ENCODE measurements around the gene KDM4B. TPM values are rescaled to one million over a fixed set of nuclear protein-coding genes. Genes with fewer than 3 reads are reported as not detected.

The KDM4B gene
- total RNA-seq, 1 experiment from 2014 or later, result 43.7 TPM

GRCh38 chr19:5128251-5128935 is 159.5 kb downstream of the KDM4B start:
- Histone ChIP-seq H3K27ac (ENCODE audit: insufficient read length, low read depth, low read length) (no peak overlapping the region), H2BK120ac (ENCODE audit: low read depth, low read length, poor library complexity, severe bottlenecking) (no peak overlapping the region), H3K79me1 (ENCODE audit: insufficient read depth, low read depth, low read length, poor library complexity, severe bottlenecking) (no peaks in the 10 kb centered on the region), H4K91ac (ENCODE audit: insufficient read length, low read depth, low read length) (no peak overlapping the region), H2BK12ac (ENCODE audit: insufficient read length, low read depth, low read length) (no peak overlapping the region), H2AFZ (ENCODE audit: low read length) (no peak overlapping the region), H4K5ac (ENCODE audit: insufficient read length, low read depth, low read length) (no peak overlapping the region), H2BK5ac (ENCODE audit: insufficient read length, low read length) (no peak overlapping the region), H3K14ac (ENCODE audit: insufficient read depth, low read length) (no peak overlapping the region; the same call in 1 of the 2 replicates), H4K20me1 (ENCODE audit: control insufficient read depth, insufficient read depth, insufficient read length) (no peaks in the 10 kb centered on the region), H3K9me3 (ENCODE audit: control insufficient read depth, low read depth, low read length) (no peaks in the 10 kb centered on the region), H3K18ac (ENCODE audit: insufficient read length, low read depth, low read length) (no peak overlapping the region), H3K9ac (ENCODE audit: extremely low read depth, insufficient read length, low read length) (no peak overlapping the region), H3K27me3 (ENCODE audit: insufficient read depth, low read length) (no peaks in the 10 kb centered on the region), H3K79me2 (ENCODE audit: insufficient read depth, low read length) (no peaks in the 10 kb centered on the region), H2BK20ac (ENCODE audit: low read depth, low read length, poor library complexity, severe bottlenecking) (no peak overlapping the region), H3K23ac (ENCODE audit: insufficient read length, low read depth, low read length) (no peak overlapping the region), H4K8ac (replicated peaks; ENCODE audit: insufficient read length, low read depth, low read length) (no peak overlapping the region), H2BK15ac (ENCODE audit: low read depth, low read length) (no peak overlapping the region), H3K23me2 (ENCODE audit: insufficient read length, low read depth, low read length, poor library complexity, severe bottlenecking) (no peaks in the 10 kb centered on the region), H2AK5ac (ENCODE audit: insufficient read length, low read length) (no peak overlapping the region), H3K4ac (ENCODE audit: low read depth, low read length) (no peak overlapping the region), H3K56ac (ENCODE audit: insufficient read length, low read depth, low read length) (no peak overlapping the region), H3K4me2 (ENCODE audit: insufficient read depth, insufficient read length, low read length) (no peak overlapping the region), H3T11ph (ENCODE audit: low read length) (no peak overlapping the region), H3K4me1 (ENCODE audit: insufficient read depth, low read length) (peaks cover 2% of the 10 kb centered on the region; the same call in 1 of the 2 replicates)
- no peak for DNase-seq
- H3K9me3 Mint-ChIP-seq, result no peaks in the 10 kb centered on the region
- H3K36me3 Mint-ChIP-seq (ENCODE audit: insufficient read depth in 1 of 3, low read depth in 3 of 3), result peaks cover 0 to 11% (median 10%) of the 10 kb centered on the region in 3 experiments; a peak in 3 of 7 replicates
- no peak overlapping the region for H3K4me3 Mint-ChIP-seq
- H3K4me1 Mint-ChIP-seq, result peaks cover 44 to 79% of the 10 kb centered on the region in 2 experiments
- no peak overlapping the region for H3K27ac Mint-ChIP-seq
- no peak for TF ChIP-seq CTCF (conservative IDR thresholded peaks at IDR 0.05)
- no CpG with 5 or more reads among the region's 25 CpGs for WGBS (ENCODE audit: extremely low coverage, insufficient read length, low lambda C conversion rate)
- no peaks in the 10 kb centered on the region; the same call in 1 of the 2 replicates for H3K27me3 Mint-ChIP-seq (ENCODE audit: low read depth)
